ENCODE measurements around the gene C5orf63. TPM values are rescaled to one million over a fixed set of nuclear protein-coding genes. Genes with fewer than 3 reads are reported as not detected.
A peak's percentile ranks its signal among the peaks of the same experiment; 100 is the strongest.

C5orf63 gene
- polyA plus RNA-seq, 1 donor (not counting 4 experiments of a cell fraction or from before 2014, with no cell fraction given): 7.2 TPM

GRCh38 chr5:127089191-127089590 is 15.9 kb upstream of the C5orf63 start:
- H3K9me3 ChIP-seq (ENCODE audit: control insufficient read depth, low read depth, low read length): no peaks in the 10 kb centered on the region
- no peak overlapping the region for H2AFZ ChIP-seq (ENCODE audit: control insufficient read depth, low read length)
- H3K79me2 ChIP-seq (ENCODE audit: control insufficient read depth, insufficient read depth, low read length): no peaks in the 10 kb centered on the region
- H4K20me1 ChIP-seq (ENCODE audit: control insufficient read depth, extremely low read depth, insufficient read depth, low read length): no peaks in the 10 kb centered on the region
- no peaks in the 10 kb centered on the region for H3K9me1 ChIP-seq (ENCODE audit: control insufficient read depth, extremely low read depth, insufficient read depth, low read length)
- H3K4me2 ChIP-seq (ENCODE audit: control insufficient read depth, extremely low read depth, insufficient read depth, low read depth, low read length): no peak overlapping the region
- no peak overlapping the region for H3K4me3 ChIP-seq (ENCODE audit: control insufficient read depth in 2 of 3, extremely low read depth in 1 of 3, insufficient read depth in 2 of 3, low read depth in 1 of 3, low read length in 3 of 3)
- no peaks in the 10 kb centered on the region for H3K27me3 ChIP-seq (ENCODE audit: control insufficient read depth, extremely low read depth, insufficient read depth, low read length)
- dilution Hi-C loops (cut with MboI; ENCODE audit: extremely low pct_ligation_motif_present, low sequenced_read_pairs): no loop called here
- H3K36me3 ChIP-seq (ENCODE audit: control insufficient read depth in 2 of 2, extremely low read depth in 1 of 2, insufficient read depth in 2 of 2, low read length in 2 of 2): no peaks in the 10 kb centered on the region
- DNase-seq (ENCODE audit: low read depth, low spot score) (no peak), FAIRE-seq (peak; percentile 39)
- TF ChIP-seq EZH2 (IDR thresholded peaks at IDR 0.05; ENCODE audit: low read length) (no peak), CTCF (optimal IDR thresholded peaks at IDR 0.05 in 1 of 3, IDR thresholded peaks at IDR 0.05 in 1 of 3, conservative IDR thresholded peaks at IDR 0.05 in 1 of 3; ENCODE audit: extremely low read depth in 1 of 3, insufficient read depth in 2 of 3, low read length in 3 of 3) (no peak)
- H3K4me1 ChIP-seq (ENCODE audit: control insufficient read depth, extremely low read depth, insufficient read depth, low read length): peaks cover 9% of the 10 kb centered on the region
- no peak overlapping the region for H3K9ac ChIP-seq (ENCODE audit: control insufficient read depth, extremely low read depth, insufficient read depth, low read length)
- no peak overlapping the region for H3K27ac ChIP-seq (ENCODE audit: control insufficient read depth, insufficient read depth, low read length)

GRCh38 chr5:127088251-127088650 is 14.9 kb upstream of the C5orf63 start:
- Histone ChIP-seq H3K4me3 (ENCODE audit: control insufficient read depth in 2 of 3, extremely low read depth in 1 of 3, insufficient read depth in 2 of 3, low read depth in 1 of 3, low read length in 3 of 3) (no peak overlapping the region), H3K79me2 (ENCODE audit: control insufficient read depth, insufficient read depth, low read length) (no peaks in the 10 kb centered on the region), H3K9me3 (ENCODE audit: control insufficient read depth, low read depth, low read length) (no peaks in the 10 kb centered on the region), H3K27ac (ENCODE audit: control insufficient read depth, insufficient read depth, low read length) (no peak overlapping the region), H3K4me2 (ENCODE audit: control insufficient read depth, extremely low read depth, insufficient read depth, low read depth, low read length) (no peak overlapping the region), H2AFZ (ENCODE audit: control insufficient read depth, low read length) (no peak overlapping the region), H3K9me1 (ENCODE audit: control insufficient read depth, extremely low read depth, insufficient read depth, low read length) (no peaks in the 10 kb centered on the region), H3K9ac (ENCODE audit: control insufficient read depth, extremely low read depth, insufficient read depth, low read length) (no peak overlapping the region), H3K27me3 (ENCODE audit: control insufficient read depth, extremely low read depth, insufficient read depth, low read length) (no peaks in the 10 kb centered on the region), H3K4me1 (ENCODE audit: control insufficient read depth, extremely low read depth, insufficient read depth, low read length) (peaks cover 9% of the 10 kb centered on the region), H3K36me3 (ENCODE audit: control insufficient read depth in 2 of 2, extremely low read depth in 1 of 2, insufficient read depth in 2 of 2, low read length in 2 of 2) (no peaks in the 10 kb centered on the region), H4K20me1 (ENCODE audit: control insufficient read depth, extremely low read depth, insufficient read depth, low read length) (no peaks in the 10 kb centered on the region)
- dilution Hi-C loops (cut with MboI; ENCODE audit: extremely low pct_ligation_motif_present, low sequenced_read_pairs): no loop called here
- DNase-seq (ENCODE audit: low read depth, low spot score): peak; percentile 30
- TF ChIP-seq CTCF (optimal IDR thresholded peaks at IDR 0.05 in 1 of 3, IDR thresholded peaks at IDR 0.05 in 1 of 3, conservative IDR thresholded peaks at IDR 0.05 in 1 of 3; ENCODE audit: extremely low read depth in 1 of 3, insufficient read depth in 2 of 3, low read length in 3 of 3) (no peak), EZH2 (IDR thresholded peaks at IDR 0.05; ENCODE audit: low read length) (no peak)
- peak; percentile 20 for FAIRE-seq
